ENCODE data around the gene CCP110.

DNA sequence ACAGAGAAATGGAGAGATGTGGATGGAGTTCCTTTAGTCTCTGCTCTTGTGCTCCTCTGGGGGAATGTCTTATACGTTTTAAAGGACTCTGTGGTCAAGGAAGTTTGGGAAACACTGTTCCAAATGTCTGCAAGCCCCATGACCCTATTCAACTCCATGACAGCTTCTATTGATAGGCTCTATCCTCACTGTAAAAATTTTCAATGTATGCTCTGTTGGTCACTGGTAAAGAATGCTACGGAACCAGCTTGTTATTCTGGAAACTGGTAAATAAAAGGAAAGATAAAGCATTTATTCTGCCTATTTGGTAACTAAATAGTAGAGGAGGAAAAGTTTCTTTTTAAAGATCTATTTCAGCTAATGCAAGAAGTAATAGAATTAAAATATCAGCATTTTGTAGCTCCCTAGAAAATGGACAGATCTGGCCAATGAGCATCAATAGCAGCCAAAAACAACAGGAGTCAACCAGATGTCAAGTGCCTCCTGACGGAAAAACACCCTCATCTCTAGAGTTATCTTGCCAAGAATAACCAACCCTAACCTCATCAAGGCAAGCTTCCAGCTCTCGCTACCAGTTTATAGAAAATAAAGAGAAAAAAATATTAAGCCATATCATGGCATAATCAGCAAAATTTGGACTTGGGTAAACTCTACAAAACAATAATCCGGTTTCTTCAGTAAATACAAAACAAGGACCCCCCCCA is 18.0 kb upstream of the CCP110 start:
- TF ChIP-seq, protein P1, sequence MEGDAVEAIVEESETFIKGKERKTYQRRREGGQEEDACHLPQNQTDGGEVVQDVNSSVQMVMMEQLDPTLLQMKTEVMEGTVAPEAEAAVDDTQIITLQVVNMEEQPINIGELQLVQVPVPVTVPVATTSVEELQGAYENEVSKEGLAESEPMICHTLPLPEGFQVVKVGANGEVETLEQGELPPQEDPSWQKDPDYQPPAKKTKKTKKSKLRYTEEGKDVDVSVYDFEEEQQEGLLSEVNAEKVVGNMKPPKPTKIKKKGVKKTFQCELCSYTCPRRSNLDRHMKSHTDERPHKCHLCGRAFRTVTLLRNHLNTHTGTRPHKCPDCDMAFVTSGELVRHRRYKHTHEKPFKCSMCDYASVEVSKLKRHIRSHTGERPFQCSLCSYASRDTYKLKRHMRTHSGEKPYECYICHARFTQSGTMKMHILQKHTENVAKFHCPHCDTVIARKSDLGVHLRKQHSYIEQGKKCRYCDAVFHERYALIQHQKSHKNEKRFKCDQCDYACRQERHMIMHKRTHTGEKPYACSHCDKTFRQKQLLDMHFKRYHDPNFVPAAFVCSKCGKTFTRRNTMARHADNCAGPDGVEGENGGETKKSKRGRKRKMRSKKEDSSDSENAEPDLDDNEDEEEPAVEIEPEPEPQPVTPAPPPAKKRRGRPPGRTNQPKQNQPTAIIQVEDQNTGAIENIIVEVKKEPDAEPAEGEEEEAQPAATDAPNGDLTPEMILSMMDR (IDR thresholded peaks at IDR 0.05): no peak
- TF ChIP-seq POLR2A (IDR thresholded peaks at IDR 0.05): no peak
